Measurements from ENCODE around the gene DNAH17. TPM values are rescaled to one million over a fixed set of nuclear protein-coding genes. Genes with fewer than 3 reads are reported as not detected.

DNAH17 gene
- total RNA-seq, 4 donors from 2014 or later = under 0.01 TPM; not detected in 2

- 85 to 89% methylated on average over 33 to 34 of the region's 34 CpGs for WGBS, 2 donors
- no peaks in the 10 kb centered on the region for H3K36me3 ChIP-seq
- DNase-seq (ENCODE audit: low spot score in 2 of 2) = no peak
- H3K27me3 ChIP-seq = peaks cover 0 to 5% of the 10 kb centered on the region in 2 donors
- no peak for TF ChIP-seq POLR2A (IDR thresholded peaks at IDR 0.05)
- no peak for TF ChIP-seq EP300 (IDR thresholded peaks at IDR 0.05)
- no peak for TF ChIP-seq CTCF (IDR thresholded peaks at IDR 0.05)
- H3K4me1 ChIP-seq = no peaks in the 10 kb centered on the region
- H3K27ac ChIP-seq = no peak overlapping the region
- no peaks in the 10 kb centered on the region for H3K9me3 ChIP-seq
- no peak overlapping the region for H3K4me3 ChIP-seq
Observed at GRCh38 chr17:78460951-78461798, 116.0 kb downstream of the DNAH17 start.

- H3K36me3 ChIP-seq = no peaks in the 10 kb centered on the region
- no peak overlapping the region for H3K4me3 ChIP-seq
- no peaks in the 10 kb centered on the region for H3K4me1 ChIP-seq
- H3K9me3 ChIP-seq = no peaks in the 10 kb centered on the region
- DNase-seq (ENCODE audit: low spot score in 2 of 2) = no peak
- H3K27ac ChIP-seq = no peak overlapping the region
- H3K27me3 ChIP-seq = peaks cover 0 to 5% of the 10 kb centered on the region in 2 donors
- 74 to 81% methylated on average over 10 to 11 of the region's 11 CpGs for WGBS, 2 donors
- TF ChIP-seq EP300 (IDR thresholded peaks at IDR 0.05) (no peak), POLR2A (IDR thresholded peaks at IDR 0.05) (no peak), CTCF (IDR thresholded peaks at IDR 0.05) (no peak)
Observed at GRCh38 chr17:78460176-78460675, 117.0 kb downstream of the DNAH17 start.

GRCh38 chr17:78459696-78460095, 117.5 kb downstream of the DNAH17 start:
- 88 to 91% methylated on average over 20 to 21 of the region's 21 CpGs for WGBS, 2 donors
- no peaks in the 10 kb centered on the region for H3K36me3 ChIP-seq
- H3K27ac ChIP-seq = no peak overlapping the region
- no peak for DNase-seq (ENCODE audit: low spot score in 2 of 2)
- no peak overlapping the region for H3K4me3 ChIP-seq
- H3K4me1 ChIP-seq = no peaks in the 10 kb centered on the region
- H3K27me3 ChIP-seq = peaks cover 0 to 5% of the 10 kb centered on the region in 2 donors
- no peaks in the 10 kb centered on the region for H3K9me3 ChIP-seq
- TF ChIP-seq EP300 (IDR thresholded peaks at IDR 0.05) = no peak
- TF ChIP-seq CTCF (IDR thresholded peaks at IDR 0.05) = no peak
- no peak for TF ChIP-seq POLR2A (IDR thresholded peaks at IDR 0.05)

- Histone ChIP-seq H3K27ac (no peak overlapping the region), H3K27me3 (peaks cover 0 to 5% of the 10 kb centered on the region in 2 donors), H3K9me3 (no peaks in the 10 kb centered on the region), H3K36me3 (no peaks in the 10 kb centered on the region), H3K4me1 (no peaks in the 10 kb centered on the region), H3K4me3 (no peak overlapping the region)
- DNase-seq (ENCODE audit: low spot score in 2 of 2) = no peak
- WGBS, 2 donors = 88 to 90% methylated on average over 32 to 37 of the region's 37 CpGs
- TF ChIP-seq POLR2A (IDR thresholded peaks at IDR 0.05) (no peak), EP300 (IDR thresholded peaks at IDR 0.05) (no peak), CTCF (IDR thresholded peaks at IDR 0.05) (no peak)
Observed at GRCh38 chr17:78458736-78459335, 118.4 kb downstream of the DNAH17 start.

GRCh38 chr17:78458091-78458490, 119.1 kb downstream of the DNAH17 start:
- WGBS, 2 donors = 79 to 86% methylated on average over 10 of the region's 10 CpGs
- no peaks in the 10 kb centered on the region for H3K36me3 ChIP-seq
- peaks cover 0 to 5% of the 10 kb centered on the region in 2 donors for H3K27me3 ChIP-seq
- H3K4me3 ChIP-seq = no peak overlapping the region
- no peak overlapping the region for H3K27ac ChIP-seq
- H3K4me1 ChIP-seq = no peaks in the 10 kb centered on the region
- TF ChIP-seq POLR2A (IDR thresholded peaks at IDR 0.05) = no peak
- no peak for TF ChIP-seq CTCF (IDR thresholded peaks at IDR 0.05)
- TF ChIP-seq EP300 (IDR thresholded peaks at IDR 0.05) = no peak
- H3K9me3 ChIP-seq = no peaks in the 10 kb centered on the region
- DNase-seq (ENCODE audit: low spot score in 2 of 2) = no peak
